Gastrocnemius medialis (tissue), 4 donors: Measurements from ENCODE around the gene CNTD1. TPM values are rescaled to one million over a fixed set of nuclear protein-coding genes. Genes with fewer than 3 reads are reported as not detected.

Experiments
- ATAC-seq, 2 donors: fragments of 150-250 bp; one replicate each; pipeline ENCODE4 v1.9.1; 2016
- DNase-seq, 2 donors: peaks; one replicate each; pipeline ENCODE4 v3.0.0-alpha.2; 2019
- H3K27ac ChIP-seq, 4 donors: fragments of 200-600 bp; sonication (generic); 1 replicate in 1 of 4; 2 replicates in 3 of 4; pipeline ENCODE4 v1.5.1; 2016 to 2018; ENCODE audit warnings: mild to moderate bottlenecking in 2 of 4, moderate library complexity in 1 of 4
- H3K27me3 ChIP-seq, 3 donors: fragments of 200-600 bp; sonication (generic) in 2 of 3; 1 replicate in 1 of 3; 2 replicates in 2 of 3; pipeline versions ENCODE4 v1.5.1 to v1.6.0; 2016 to 2019; ENCODE audit warnings: mild to moderate bottlenecking in 1 of 3, moderate library complexity in 1 of 3
- H3K36me3 ChIP-seq, 2 donors: fragments of 200-600 bp; sonication (generic) in 1 of 2; one replicate each; pipeline ENCODE4 v1.5.1; 2017 to 2018
- H3K4me1 ChIP-seq, 2 donors: fragments of 200-600 bp; sonication (generic) in 1 of 2; one replicate each; pipeline ENCODE4 v1.5.1; 2016 to 2017; ENCODE audit warnings: mild to moderate bottlenecking in 2 of 2
- H3K4me3 ChIP-seq, 4 donors: fragments of 200-600 bp; sonication (generic) in 3 of 4; 1 replicate in 1 of 4; 2 replicates in 3 of 4; pipeline ENCODE4 v1.5.1; 2016 to 2019; ENCODE audit warnings: mild to moderate bottlenecking in 2 of 4
- H3K9me3 ChIP-seq, 3 donors: fragments of 200-600 bp; sonication (generic) in 2 of 3; 1 replicate in 1 of 3; 2 replicates in 2 of 3; pipeline ENCODE4 v1.5.1; 2016 to 2019
- POLR2A ChIP-seq, 2 donors: fragments of 450-650 bp; IDR thresholded peaks; one replicate each; pipeline ENCODE4 v1.6.1; 2017; ENCODE audit warnings: antibody characterized with exemption in 2 of 2, mild to moderate bottlenecking in 2 of 2, moderate library complexity in 2 of 2
- in situ Hi-C, 4 donors: fragments of 200-750 bp; cut with MboI; loops; one replicate each; pipeline versions ENCODE4 v1.15.0 to v1.8.0; 2017; ENCODE audit warnings: low sequenced_read_pairs in 4 of 4
- intact Hi-C: fragments of 100-400 bp; cut with DNase I; formaldehyde crosslinking; loops from one replicate; pipeline ENCODE4 v1.15.1; 2023; ENCODE audit warnings: low total_unique reads
- total RNA-seq, 4 donors: library from RNA; depleted of rRNA; stranded (reverse); fragments of >200 nt; gene quantifications; one replicate each; pipeline versions ENCODE4 v1.1.0 to v1.2.3, GENCODE V29; 2016
- TF ChIP-seq, protein P1 (sequence below), 5 experiments: fragments of 450-650 bp in 3 of 5; fragments of 200-600 bp in 2 of 5; sonication (generic) in 2 of 5; IDR thresholded peaks in 4 of 5; conservative IDR thresholded peaks in 1 of 5; 1 replicate in 4 of 5; 2 replicates in 1 of 5; pipeline ENCODE4 v1.5.1; 2016 to 2019; ENCODE audit warnings: antibody characterized with exemption in 5 of 5, mild to moderate bottlenecking in 3 of 5, moderate library complexity in 3 of 5

Gene CNTD1
- total RNA-seq, 4 donors from 2014 or later: not detected

GRCh38 chr17:42782166-42783061 is 16.2 kb upstream of the CNTD1 start:
- Histone ChIP-seq H3K4me1 (peaks cover 0 to 5% of the 10 kb centered on the region in 2 donors), H3K36me3 (peaks cover 0 to 22% of the 10 kb centered on the region in 2 donors), H3K27me3 (peaks cover 63 to 69% (median 65%) of the 10 kb centered on the region in 3 donors), H3K27ac (no peak overlapping the region), H3K9me3 (no peaks in the 10 kb centered on the region), H3K4me3 (no peak overlapping the region)
- DNase-seq (no peak), ATAC-seq (no peak)
- in situ Hi-C loops (no loop called here), intact Hi-C loops (no loop called here)
- TF ChIP-seq, protein P1, sequence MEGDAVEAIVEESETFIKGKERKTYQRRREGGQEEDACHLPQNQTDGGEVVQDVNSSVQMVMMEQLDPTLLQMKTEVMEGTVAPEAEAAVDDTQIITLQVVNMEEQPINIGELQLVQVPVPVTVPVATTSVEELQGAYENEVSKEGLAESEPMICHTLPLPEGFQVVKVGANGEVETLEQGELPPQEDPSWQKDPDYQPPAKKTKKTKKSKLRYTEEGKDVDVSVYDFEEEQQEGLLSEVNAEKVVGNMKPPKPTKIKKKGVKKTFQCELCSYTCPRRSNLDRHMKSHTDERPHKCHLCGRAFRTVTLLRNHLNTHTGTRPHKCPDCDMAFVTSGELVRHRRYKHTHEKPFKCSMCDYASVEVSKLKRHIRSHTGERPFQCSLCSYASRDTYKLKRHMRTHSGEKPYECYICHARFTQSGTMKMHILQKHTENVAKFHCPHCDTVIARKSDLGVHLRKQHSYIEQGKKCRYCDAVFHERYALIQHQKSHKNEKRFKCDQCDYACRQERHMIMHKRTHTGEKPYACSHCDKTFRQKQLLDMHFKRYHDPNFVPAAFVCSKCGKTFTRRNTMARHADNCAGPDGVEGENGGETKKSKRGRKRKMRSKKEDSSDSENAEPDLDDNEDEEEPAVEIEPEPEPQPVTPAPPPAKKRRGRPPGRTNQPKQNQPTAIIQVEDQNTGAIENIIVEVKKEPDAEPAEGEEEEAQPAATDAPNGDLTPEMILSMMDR (IDR thresholded peaks at IDR 0.05 in 4 of 5, conservative IDR thresholded peaks at IDR 0.05 in 1 of 5): no peak
- no peak for TF ChIP-seq POLR2A (IDR thresholded peaks at IDR 0.05)

DNA sequence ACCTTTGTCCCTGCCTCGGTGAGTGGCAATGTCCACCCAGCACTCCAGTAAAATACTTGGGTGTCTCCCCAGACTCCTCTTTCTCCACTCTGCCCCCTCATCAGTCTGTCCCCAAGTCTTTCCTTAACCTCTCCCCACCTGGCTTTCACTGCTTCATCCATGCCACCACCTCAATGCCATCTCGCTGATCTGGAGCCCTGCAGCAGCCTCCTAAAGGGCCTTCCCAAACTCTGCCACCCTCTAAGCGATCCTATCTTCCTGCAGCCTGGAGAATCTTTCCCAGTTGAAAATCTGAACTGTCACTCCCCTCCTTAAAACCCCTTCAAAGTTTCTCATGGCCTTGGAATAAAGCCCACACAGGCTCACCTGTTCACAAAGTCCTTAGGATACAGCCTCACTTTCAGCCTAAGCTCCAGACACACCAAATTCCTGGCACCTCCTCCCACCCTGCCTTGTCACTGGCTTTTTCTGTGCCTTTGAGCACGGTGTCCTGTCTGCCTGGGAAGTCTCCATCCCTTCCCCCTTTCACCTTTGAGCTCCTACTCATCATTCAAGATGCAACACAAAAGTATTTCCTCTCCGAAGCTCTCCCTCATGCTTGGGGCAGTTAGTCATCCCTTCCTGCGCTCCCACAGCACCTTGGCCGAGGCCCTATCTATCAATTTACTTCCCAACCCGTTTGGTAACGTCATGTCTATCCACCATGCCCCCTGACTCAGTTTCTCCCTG is 15.4 kb upstream of the CNTD1 start:
- no peak for ATAC-seq
- peaks cover 63 to 71% (median 71%) of the 10 kb centered on the region in 3 donors for H3K27me3 ChIP-seq
- TF ChIP-seq, protein P1 (IDR thresholded peaks at IDR 0.05 in 4 of 5, conservative IDR thresholded peaks at IDR 0.05 in 1 of 5): no peak
- TF ChIP-seq POLR2A (IDR thresholded peaks at IDR 0.05): no peak
- peaks cover 0 to 14% of the 10 kb centered on the region in 2 donors for H3K36me3 ChIP-seq
- in situ Hi-C loops (no loop called here), intact Hi-C loops (no loop called here)
- no peak overlapping the region for H3K4me3 ChIP-seq
- peaks cover 0 to 5% of the 10 kb centered on the region in 2 donors for H3K4me1 ChIP-seq
- no peaks in the 10 kb centered on the region for H3K9me3 ChIP-seq
- no peak for DNase-seq
- no peak overlapping the region for H3K27ac ChIP-seq

DNA sequence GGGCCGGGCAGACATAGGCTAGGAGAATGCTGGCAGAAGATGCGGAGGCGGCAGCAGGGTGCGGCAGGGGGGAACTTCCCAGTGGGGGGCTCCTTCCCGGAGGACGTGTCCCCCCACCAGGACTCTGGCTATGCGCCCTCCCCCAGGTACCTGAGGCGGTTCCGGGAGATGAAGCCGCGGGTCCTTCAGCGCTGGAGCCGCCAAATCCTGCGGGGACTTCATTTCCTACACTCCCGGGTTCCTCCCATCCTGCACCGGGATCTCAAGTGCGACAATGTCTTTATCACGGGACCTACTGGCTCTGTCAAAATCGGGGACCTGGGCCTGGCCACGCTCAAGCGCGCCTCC is 14.9 kb upstream of the CNTD1 start:
- no peaks in the 10 kb centered on the region for H3K9me3 ChIP-seq
- ATAC-seq (no peak), DNase-seq (no peak)
- H3K4me1 ChIP-seq: peaks cover 0 to 5% of the 10 kb centered on the region in 2 donors
- no peak for TF ChIP-seq POLR2A (IDR thresholded peaks at IDR 0.05)
- TF ChIP-seq, protein P1 (IDR thresholded peaks at IDR 0.05 in 4 of 5, conservative IDR thresholded peaks at IDR 0.05 in 1 of 5): no peak
- peaks cover 63 to 72% (median 71%) of the 10 kb centered on the region in 3 donors for H3K27me3 ChIP-seq
- in situ Hi-C loops: no loop called here
- intact Hi-C loops: no loop called here
- no peak overlapping the region for H3K27ac ChIP-seq
- no peak overlapping the region for H3K4me3 ChIP-seq
- peaks cover 0 to 8% of the 10 kb centered on the region in 2 donors for H3K36me3 ChIP-seq

DNA sequence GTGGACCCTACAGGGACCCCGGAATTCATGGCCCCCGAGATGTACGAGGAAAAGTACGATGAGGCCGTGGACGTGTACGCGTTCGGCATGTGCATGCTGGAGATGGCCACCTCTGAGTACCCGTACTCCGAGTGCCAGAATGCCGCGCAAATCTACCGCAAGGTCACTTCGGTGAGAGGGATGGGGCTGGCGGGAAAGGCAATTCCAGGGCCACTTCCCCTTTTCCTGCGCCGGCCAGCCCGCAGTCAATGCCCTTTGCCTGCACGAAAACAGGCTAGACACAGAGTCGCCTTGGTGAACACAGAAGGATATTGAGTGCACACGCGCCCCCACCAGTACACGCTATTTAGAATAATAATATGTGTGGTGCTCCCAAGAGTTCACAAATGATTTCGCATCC is 14.3 kb upstream of the CNTD1 start:
- intact Hi-C loops: no loop called here
- peaks cover 63 to 72% (median 71%) of the 10 kb centered on the region in 3 donors for H3K27me3 ChIP-seq
- no peaks in the 10 kb centered on the region for H3K9me3 ChIP-seq
- H3K36me3 ChIP-seq: peaks cover 0 to 2% of the 10 kb centered on the region in 2 donors
- in situ Hi-C loops: no loop called here
- TF ChIP-seq POLR2A (IDR thresholded peaks at IDR 0.05): no peak
- TF ChIP-seq, protein P1 (IDR thresholded peaks at IDR 0.05 in 4 of 5, conservative IDR thresholded peaks at IDR 0.05 in 1 of 5): no peak
- ATAC-seq (no peak), DNase-seq (no peak)
- H3K4me3 ChIP-seq: no peak overlapping the region
- H3K4me1 ChIP-seq: peaks cover 0 to 5% of the 10 kb centered on the region in 2 donors
- H3K27ac ChIP-seq: no peak overlapping the region
